Type B pancreatic cell (in vitro differentiated cells): Measurements from ENCODE around the gene IYD. TPM values are rescaled to one million over a fixed set of nuclear protein-coding genes. Genes with fewer than 3 reads are reported as not detected.

Source experiments
- DNase-seq: peaks from one replicate; pipeline ENCODE4 v3.0.0; 2021; ENCODE audit warnings: mixed read lengths; ENCODE audit not compliant: unreplicated experiment; ENCODE audit errors: extremely low spot score
- H3K27ac Mint-ChIP-seq: 2 replicates; pipeline ENCODE4 v1.8.0; 2021; ENCODE audit warnings: mild to moderate bottlenecking, mixed read lengths
- H3K27me3 Mint-ChIP-seq: 2 replicates; pipeline ENCODE4 v1.8.0; 2021; ENCODE audit warnings: mixed read lengths
- H3K36me3 Mint-ChIP-seq: 2 replicates; pipeline ENCODE4 v1.8.0; 2021; ENCODE audit warnings: mixed read lengths
- H3K4me1 Mint-ChIP-seq: one replicate; pipeline ENCODE4 v1.8.0; 2021; ENCODE audit warnings: mixed read lengths; ENCODE audit not compliant: unreplicated experiment
- H3K4me3 Mint-ChIP-seq: 2 replicates; pipeline ENCODE4 v1.8.0; 2021; ENCODE audit warnings: mild to moderate bottlenecking, mixed read lengths
- H3K9me3 Mint-ChIP-seq: 2 replicates; pipeline ENCODE4 v1.8.0; 2021; ENCODE audit warnings: mixed read lengths
- total RNA-seq: library from RNA; stranded (reverse); gene quantifications from 2 replicates; pipeline ENCODE4 v1.2.1, GENCODE V29; 2021; ENCODE audit warnings: low replicate concordance
- TF ChIP-seq, protein P1 (sequence below): fragments of 200-600 bp; sonication (generic); conservative IDR thresholded peaks from 2 replicates; pipeline ENCODE4 v1.5.0; 2021; ENCODE audit warnings: antibody characterized with exemption, mild to moderate bottlenecking

Gene IYD
- total RNA-seq, 1 donor from 2014 or later = 0.24 TPM

DNA sequence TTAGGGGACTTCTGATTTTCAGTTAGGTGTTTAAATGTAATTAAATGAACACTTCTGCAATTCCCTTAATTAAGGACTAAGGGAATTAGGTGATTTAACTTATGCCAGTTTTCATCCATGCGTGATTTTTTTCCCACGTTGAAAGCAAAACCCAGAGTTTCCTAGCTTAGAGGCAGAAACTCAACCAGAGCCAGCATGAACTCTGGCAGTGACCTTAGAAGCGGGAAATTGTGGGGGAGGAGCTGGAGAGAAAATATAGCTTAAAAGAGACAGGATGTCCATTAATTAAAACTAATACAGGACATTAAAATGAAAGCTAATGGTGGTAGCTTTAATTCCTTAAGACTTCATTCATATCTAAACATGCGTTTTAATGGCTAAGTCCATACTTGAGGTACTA is 41.6 kb downstream of the IYD start:
- Mint-ChIP-seq H3K27me3 (peaks cover 24% of the 10 kb centered on the region), H3K36me3 (no peaks in the 10 kb centered on the region), H3K9me3 (peaks cover 4% of the 10 kb centered on the region), H3K4me3 (no peak overlapping the region), H3K4me1 (peaks cover 34% of the 10 kb centered on the region), H3K27ac (no peak overlapping the region)
- no peak for DNase-seq
- TF ChIP-seq, protein P1, sequence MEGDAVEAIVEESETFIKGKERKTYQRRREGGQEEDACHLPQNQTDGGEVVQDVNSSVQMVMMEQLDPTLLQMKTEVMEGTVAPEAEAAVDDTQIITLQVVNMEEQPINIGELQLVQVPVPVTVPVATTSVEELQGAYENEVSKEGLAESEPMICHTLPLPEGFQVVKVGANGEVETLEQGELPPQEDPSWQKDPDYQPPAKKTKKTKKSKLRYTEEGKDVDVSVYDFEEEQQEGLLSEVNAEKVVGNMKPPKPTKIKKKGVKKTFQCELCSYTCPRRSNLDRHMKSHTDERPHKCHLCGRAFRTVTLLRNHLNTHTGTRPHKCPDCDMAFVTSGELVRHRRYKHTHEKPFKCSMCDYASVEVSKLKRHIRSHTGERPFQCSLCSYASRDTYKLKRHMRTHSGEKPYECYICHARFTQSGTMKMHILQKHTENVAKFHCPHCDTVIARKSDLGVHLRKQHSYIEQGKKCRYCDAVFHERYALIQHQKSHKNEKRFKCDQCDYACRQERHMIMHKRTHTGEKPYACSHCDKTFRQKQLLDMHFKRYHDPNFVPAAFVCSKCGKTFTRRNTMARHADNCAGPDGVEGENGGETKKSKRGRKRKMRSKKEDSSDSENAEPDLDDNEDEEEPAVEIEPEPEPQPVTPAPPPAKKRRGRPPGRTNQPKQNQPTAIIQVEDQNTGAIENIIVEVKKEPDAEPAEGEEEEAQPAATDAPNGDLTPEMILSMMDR = no peak

DNA sequence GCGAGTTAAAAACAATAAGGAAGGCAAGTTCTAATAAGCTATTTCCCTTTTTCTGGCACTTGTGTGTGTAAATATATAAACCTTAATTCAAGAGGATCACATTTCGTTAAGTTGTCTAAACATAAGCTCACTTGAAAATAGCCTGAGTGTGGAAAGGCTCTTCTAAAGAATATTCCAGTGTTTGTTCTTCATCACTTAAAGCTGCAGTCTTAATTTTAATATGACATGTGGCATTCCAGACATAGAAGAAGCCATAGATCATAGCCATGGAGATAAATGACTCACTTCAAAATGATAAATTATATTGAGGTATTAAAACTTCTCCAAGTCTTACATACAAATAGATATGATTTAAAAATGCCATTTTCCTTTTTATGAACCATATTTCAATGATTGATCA is 42.1 kb downstream of the IYD start:
- no peak for DNase-seq
- peaks cover 34% of the 10 kb centered on the region for H3K4me1 Mint-ChIP-seq
- no peak overlapping the region for H3K27ac Mint-ChIP-seq
- no peaks in the 10 kb centered on the region for H3K36me3 Mint-ChIP-seq
- TF ChIP-seq, protein P1 = no peak
- H3K27me3 Mint-ChIP-seq = peaks cover 27% of the 10 kb centered on the region
- peak overlapping the region; percentile 5 for H3K4me3 Mint-ChIP-seq
- peaks cover 2% of the 10 kb centered on the region for H3K9me3 Mint-ChIP-seq

DNA sequence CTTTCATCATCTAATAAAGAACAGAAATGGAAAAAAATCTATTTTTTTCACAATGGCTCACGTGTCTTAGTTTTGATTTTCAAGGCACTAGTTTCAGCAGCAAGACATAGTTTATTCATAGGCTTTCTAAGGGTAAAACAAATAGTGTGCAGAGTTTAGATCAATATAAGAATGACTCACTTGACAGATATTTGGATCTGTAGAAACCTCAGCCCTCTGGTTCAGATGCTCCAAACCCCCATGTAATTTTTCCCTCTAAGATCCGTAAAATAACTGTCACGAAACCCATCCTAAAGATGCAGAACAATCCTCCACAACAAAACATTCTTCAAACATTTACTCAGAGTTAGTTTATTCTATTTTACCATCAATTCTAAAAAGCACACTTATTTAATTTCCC is 43.4 kb downstream of the IYD start:
- TF ChIP-seq, protein P1 = no peak
- Mint-ChIP-seq H3K27me3 (peaks cover 27% of the 10 kb centered on the region), H3K4me1 (peaks cover 35% of the 10 kb centered on the region), H3K9me3 (no peaks in the 10 kb centered on the region), H3K36me3 (no peaks in the 10 kb centered on the region), H3K4me3 (no peak overlapping the region), H3K27ac (no peak overlapping the region)
- no peak for DNase-seq

DNA sequence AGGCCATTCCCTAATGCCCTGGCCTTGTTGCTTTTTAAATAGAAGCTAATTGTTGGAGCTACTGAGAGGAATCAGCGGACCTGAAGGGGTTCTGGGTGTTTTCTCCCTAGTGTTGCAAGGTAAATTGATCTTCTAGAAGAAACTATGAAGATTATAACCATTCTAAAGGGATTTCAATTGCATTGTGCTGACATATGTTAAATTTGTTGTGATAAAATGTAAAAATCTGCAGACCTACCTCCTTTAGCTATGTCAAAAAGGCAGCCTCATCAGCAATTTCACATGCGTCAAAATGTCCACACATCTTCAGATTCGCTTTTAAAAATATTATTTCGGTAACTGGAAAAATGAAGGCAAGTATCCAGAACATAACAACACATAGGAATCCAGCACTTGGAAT is 44.4 kb downstream of the IYD start:
- H3K36me3 Mint-ChIP-seq = no peaks in the 10 kb centered on the region

DNA sequence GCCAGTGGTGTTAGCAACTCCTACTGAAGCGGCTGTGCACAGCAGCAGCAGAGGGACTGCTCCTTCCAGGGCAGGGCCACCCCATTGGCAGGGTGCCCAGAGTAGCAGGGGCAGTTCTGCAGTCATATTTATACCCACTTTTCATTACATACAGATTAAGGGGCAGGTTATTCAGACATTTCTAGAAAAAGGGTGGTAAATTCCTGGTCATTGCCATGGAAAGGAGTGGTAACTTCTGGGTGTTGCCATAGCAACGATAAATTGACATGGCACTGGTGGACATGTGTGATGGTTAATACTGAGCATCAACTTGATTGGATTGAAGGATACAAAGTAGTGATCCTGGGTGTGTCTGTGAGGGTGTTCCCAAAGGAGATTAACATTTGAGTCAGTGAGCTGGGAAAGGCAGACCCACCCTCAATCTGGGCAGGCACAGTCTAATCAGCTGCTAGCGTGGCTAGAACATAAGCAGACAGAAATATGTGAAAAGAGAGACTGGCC is 45.0 kb downstream of the IYD start:
- H3K27ac Mint-ChIP-seq = no peak overlapping the region
- H3K36me3 Mint-ChIP-seq = no peaks in the 10 kb centered on the region
- TF ChIP-seq, protein P1 = no peak
- H3K27me3 Mint-ChIP-seq = peaks cover 23% of the 10 kb centered on the region
- no peaks in the 10 kb centered on the region for H3K9me3 Mint-ChIP-seq
- DNase-seq = no peak
- no peak overlapping the region for H3K4me3 Mint-ChIP-seq
- H3K4me1 Mint-ChIP-seq = peaks cover 41% of the 10 kb centered on the region

More for the DNA sequence above, 44.4 kb downstream of the IYD start:
- peaks cover 41% of the 10 kb centered on the region for H3K4me1 Mint-ChIP-seq
- H3K4me3 Mint-ChIP-seq = no peak overlapping the region
- H3K27ac Mint-ChIP-seq = no peak overlapping the region
- H3K9me3 Mint-ChIP-seq = no peaks in the 10 kb centered on the region
- TF ChIP-seq, protein P1 = no peak
- H3K27me3 Mint-ChIP-seq = peaks cover 26% of the 10 kb centered on the region
- no peak for DNase-seq

DNA sequence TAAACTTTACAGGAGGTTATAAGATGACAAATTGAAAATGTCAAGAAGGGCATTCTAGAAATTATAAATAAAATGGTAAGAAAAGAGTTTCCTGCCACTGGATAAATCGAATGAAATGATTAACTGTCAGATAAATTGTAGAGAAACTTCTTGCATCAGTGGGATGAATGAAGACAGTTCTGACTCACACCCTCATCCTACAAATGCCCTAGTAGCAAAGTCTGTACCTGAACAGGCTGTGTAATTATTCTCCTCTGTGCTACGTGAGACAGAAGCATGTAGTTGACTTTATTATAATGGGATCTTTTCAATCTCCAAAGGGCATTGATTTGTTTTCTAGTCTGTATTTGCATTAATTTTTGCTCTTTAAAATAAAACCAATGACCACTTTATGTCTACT is 47.3 kb downstream of the IYD start:
- H3K4me1 Mint-ChIP-seq = peaks cover 27% of the 10 kb centered on the region
- H3K36me3 Mint-ChIP-seq = no peaks in the 10 kb centered on the region
- TF ChIP-seq, protein P1 = no peak
- no peak overlapping the region for H3K27ac Mint-ChIP-seq
- H3K4me3 Mint-ChIP-seq = no peak overlapping the region
- H3K9me3 Mint-ChIP-seq = no peaks in the 10 kb centered on the region
- H3K27me3 Mint-ChIP-seq = peaks cover 27% of the 10 kb centered on the region
- DNase-seq = no peak
